DND-41 (cell line): ENCODE data around the gene C6orf15.

Experiments
- ATAC-seq: fragments of 200-7000 bp; cut with Tn5 transposase; 3 replicates; pipeline ENCODE4 v1.9.1; 2021; ENCODE audit warnings: low read depth; ENCODE audit not compliant: insufficient read depth
- DNase-seq: peaks from one replicate; pipeline ENCODE4 v3.0.0-alpha.2; 2020
- H2AFZ ChIP-seq: 2 replicates; pipeline ENCODE4 v1.6.0; 2012; ENCODE audit warnings: low read depth, low read length
- H3K27ac ChIP-seq: 2 replicates; pipeline ENCODE4 v1.5.1; 2012; ENCODE audit warnings: low read length, inconsistent platforms
- H3K27me3 ChIP-seq: fragments of 200-600 bp; sonication (generic); 2 replicates; pipeline ENCODE4 v1.6.0; 2012; ENCODE audit warnings: low read length, mild to moderate bottlenecking, inconsistent platforms; ENCODE audit not compliant: insufficient read depth, poor library complexity
- H3K36me3 ChIP-seq: 2 replicates; pipeline ENCODE4 v1.5.1; 2012; ENCODE audit warnings: low read length, inconsistent platforms; ENCODE audit not compliant: insufficient read depth
- H3K4me1 ChIP-seq: 2 replicates; pipeline ENCODE4 v1.5.1; 2012; ENCODE audit warnings: mild to moderate bottlenecking, low read length; ENCODE audit not compliant: insufficient read depth
- H3K4me2 ChIP-seq: 2 replicates; pipeline ENCODE4 v1.6.0; 2012; ENCODE audit warnings: mild to moderate bottlenecking, moderate library complexity, low read length, inconsistent platforms; ENCODE audit not compliant: insufficient read depth
- H3K4me3 ChIP-seq, 2 experiments: fragments of 200-600 bp in 1 of 2; shearing (Covaris generic) in 1 of 2; 2 replicates each; pipeline ENCODE4 v1.5.1; 2012 to 2016; ENCODE audit warnings: inconsistent platforms in 2 of 2, low read length in 2 of 2, mild to moderate bottlenecking in 2 of 2, low read depth in 1 of 2, moderate library complexity in 1 of 2
- H3K79me2 ChIP-seq: 2 replicates; pipeline ENCODE4 v1.6.0; 2012; ENCODE audit warnings: low read length, inconsistent platforms; ENCODE audit not compliant: insufficient read depth
- H3K9ac ChIP-seq: 2 replicates; pipeline ENCODE4 v1.6.0; 2012; ENCODE audit warnings: low read depth, mild to moderate bottlenecking, inconsistent platforms, low read length, moderate library complexity
- H3K9me3 ChIP-seq: 2 replicates; pipeline ENCODE4 v1.5.1; 2012; ENCODE audit warnings: low read length, moderate library complexity, mild to moderate bottlenecking, inconsistent platforms; ENCODE audit not compliant: insufficient read depth, severe bottlenecking
- H4K20me1 ChIP-seq: 2 replicates; pipeline ENCODE4 v1.6.0; 2012; ENCODE audit warnings: low read length; ENCODE audit not compliant: insufficient read depth
- CTCF ChIP-seq: IDR thresholded peaks from 2 replicates; pipeline ENCODE4 v1.5.1; 2012; ENCODE audit warnings: borderline replicate concordance, low read length, moderate library complexity, mild to moderate bottlenecking; ENCODE audit not compliant: poor library complexity, severe bottlenecking; ENCODE audit errors: extremely low read depth
- EZH2 ChIP-seq: IDR thresholded peaks from 3 replicates; pipeline ENCODE4 v1.6.1; 2012; ENCODE audit warnings: borderline replicate concordance, low read depth, mild to moderate bottlenecking, moderate library complexity, low read length, inconsistent platforms; ENCODE audit not compliant: severe bottlenecking

The C6orf15 gene

GRCh38 chr6:31086788-31087440 is 25.5 kb downstream of the C6orf15 start:
- TF ChIP-seq EZH2 (no peak), CTCF (no peak)
- Histone ChIP-seq H3K36me3 (no peaks in the 10 kb centered on the region), H3K4me1 (no peaks in the 10 kb centered on the region), H3K79me2 (no peaks in the 10 kb centered on the region), H3K27me3 (no peaks in the 10 kb centered on the region), H3K9me3 (no peaks in the 10 kb centered on the region), H3K9ac (no peak overlapping the region), H4K20me1 (no peaks in the 10 kb centered on the region), H3K27ac (no peak overlapping the region), H2AFZ (no peak overlapping the region), H3K4me2 (no peak overlapping the region), H3K4me3 (no peak overlapping the region)
- no peak for DNase-seq
- ATAC-seq, result no peak

GRCh38 chr6:31083742-31084354 is 28.5 kb downstream of the C6orf15 start:
- no peak overlapping the region for H3K4me3 ChIP-seq
- TF ChIP-seq EZH2, result no peak
- TF ChIP-seq CTCF, result peak; percentile 71
- H3K79me2 ChIP-seq, result no peaks in the 10 kb centered on the region
- no peaks in the 10 kb centered on the region for H3K36me3 ChIP-seq
- H3K9me3 ChIP-seq, result no peaks in the 10 kb centered on the region
- no peak overlapping the region for H3K4me2 ChIP-seq
- no peaks in the 10 kb centered on the region for H3K27me3 ChIP-seq
- ATAC-seq, result peak; percentile 51
- peak overlapping the region; percentile 39; the same call in 1 of the 2 replicates for H2AFZ ChIP-seq
- peaks cover 10% of the 10 kb centered on the region for H3K4me1 ChIP-seq
- H4K20me1 ChIP-seq, result no peaks in the 10 kb centered on the region
- no peak overlapping the region for H3K27ac ChIP-seq
- no peak overlapping the region for H3K9ac ChIP-seq
- peak; percentile 68 for DNase-seq

- Histone ChIP-seq H3K36me3 (no peaks in the 10 kb centered on the region), H3K4me1 (peaks cover 10% of the 10 kb centered on the region), H3K27ac (no peak overlapping the region), H2AFZ (no peak overlapping the region), H3K79me2 (no peaks in the 10 kb centered on the region), H3K4me2 (no peak overlapping the region), H3K27me3 (no peaks in the 10 kb centered on the region), H3K9ac (no peak overlapping the region), H3K4me3 (no peak overlapping the region), H4K20me1 (no peaks in the 10 kb centered on the region), H3K9me3 (no peaks in the 10 kb centered on the region)
- TF ChIP-seq EZH2 (no peak), CTCF (no peak)
- no peak for DNase-seq
- no peak for ATAC-seq
These were observed 30.5 kb downstream of the C6orf15 start for GRCh38 chr6:31081872-31082271.
